Activated CD8-positive, alpha-beta memory T cell treated with anti-CD3 and anti-CD28 coated beads for 36 hours (primary cell): ENCODE data around the gene SLC52A3. TPM values are rescaled to one million over a fixed set of nuclear protein-coding genes. Genes with fewer than 3 reads are reported as not detected.

ENCODE experiments used
- CTCF ChIA-PET: fragments of 350-600 bp; sonication (Branson Sonifier 250); formaldehyde crosslinking; loops from one replicate; lab custom pipeline; 2021; ENCODE audit warnings: antibody characterized with exemption; lab: Charles Lee
- POLR2A ChIA-PET: fragments of 350-600 bp; sonication (Branson Sonifier 250); formaldehyde crosslinking; loops from one replicate; lab custom pipeline; 2021; ENCODE audit warnings: antibody characterized with exemption; lab: Charles Lee
- total RNA-seq, 2 experiments: library from RNA; stranded (reverse); gene quantifications; one replicate each; pipeline ENCODE4 v1.2.3, GENCODE V29; 2021

Gene SLC52A3
- total RNA-seq, 2 experiments from 2014 or later, result not detected

DNA sequence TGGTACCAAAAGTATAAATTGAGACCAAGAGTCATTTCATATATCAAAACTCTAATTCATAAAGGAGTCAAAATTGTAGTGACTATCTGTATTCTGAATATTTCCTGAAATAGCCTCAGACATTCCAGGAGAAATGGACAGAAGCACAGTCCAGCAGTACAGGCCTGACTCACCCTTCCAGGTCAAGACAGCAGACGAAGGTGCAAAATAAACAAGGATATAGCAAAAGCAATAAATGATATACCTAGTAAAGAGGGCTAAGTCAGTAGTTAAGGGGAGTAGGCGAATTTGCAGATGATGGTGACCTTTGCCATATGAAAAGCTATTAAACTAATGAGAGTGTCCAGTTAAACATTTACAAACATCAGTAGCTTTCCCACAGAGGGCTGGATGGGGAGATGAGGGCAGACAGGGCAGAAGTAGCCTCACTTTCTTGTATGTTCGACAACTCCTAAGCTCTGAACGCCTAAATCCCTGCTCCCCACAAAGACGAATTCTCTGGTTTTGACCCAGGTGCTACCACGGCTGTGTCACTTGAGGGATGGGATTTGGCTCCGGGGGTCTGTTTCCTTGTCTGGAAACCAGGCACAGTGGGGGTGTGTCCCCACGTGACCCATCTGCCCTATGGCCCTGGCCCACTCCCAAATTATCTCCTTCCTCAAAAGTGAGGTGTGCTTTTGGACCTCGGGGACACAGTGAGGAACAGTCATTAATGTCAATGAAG lies 3.6 kb upstream of the SLC52A3 start:
- ChIA-PET POLR2A (no interaction called here), CTCF (no interaction called here)

GRCh38 chr20:770691-771090 lies 2.4 kb upstream of the SLC52A3 start:
- CTCF ChIA-PET, result interaction anchor here (1.0 kb wide), 1 partner anchor 9 kb away, joined by 3 read pairs; no protein-coding TSS in a partner anchor
- POLR2A ChIA-PET, result no interaction called here

GRCh38 chr20:766906-767305 lies 1.4 kb downstream of the SLC52A3 start:
- ChIA-PET POLR2A (no interaction called here), CTCF (no interaction called here)

- ChIA-PET CTCF (no interaction called here), POLR2A (no interaction called here)
Measured at GRCh38 chr20:764255-764654, 4.0 kb downstream of the SLC52A3 start.

DNA sequence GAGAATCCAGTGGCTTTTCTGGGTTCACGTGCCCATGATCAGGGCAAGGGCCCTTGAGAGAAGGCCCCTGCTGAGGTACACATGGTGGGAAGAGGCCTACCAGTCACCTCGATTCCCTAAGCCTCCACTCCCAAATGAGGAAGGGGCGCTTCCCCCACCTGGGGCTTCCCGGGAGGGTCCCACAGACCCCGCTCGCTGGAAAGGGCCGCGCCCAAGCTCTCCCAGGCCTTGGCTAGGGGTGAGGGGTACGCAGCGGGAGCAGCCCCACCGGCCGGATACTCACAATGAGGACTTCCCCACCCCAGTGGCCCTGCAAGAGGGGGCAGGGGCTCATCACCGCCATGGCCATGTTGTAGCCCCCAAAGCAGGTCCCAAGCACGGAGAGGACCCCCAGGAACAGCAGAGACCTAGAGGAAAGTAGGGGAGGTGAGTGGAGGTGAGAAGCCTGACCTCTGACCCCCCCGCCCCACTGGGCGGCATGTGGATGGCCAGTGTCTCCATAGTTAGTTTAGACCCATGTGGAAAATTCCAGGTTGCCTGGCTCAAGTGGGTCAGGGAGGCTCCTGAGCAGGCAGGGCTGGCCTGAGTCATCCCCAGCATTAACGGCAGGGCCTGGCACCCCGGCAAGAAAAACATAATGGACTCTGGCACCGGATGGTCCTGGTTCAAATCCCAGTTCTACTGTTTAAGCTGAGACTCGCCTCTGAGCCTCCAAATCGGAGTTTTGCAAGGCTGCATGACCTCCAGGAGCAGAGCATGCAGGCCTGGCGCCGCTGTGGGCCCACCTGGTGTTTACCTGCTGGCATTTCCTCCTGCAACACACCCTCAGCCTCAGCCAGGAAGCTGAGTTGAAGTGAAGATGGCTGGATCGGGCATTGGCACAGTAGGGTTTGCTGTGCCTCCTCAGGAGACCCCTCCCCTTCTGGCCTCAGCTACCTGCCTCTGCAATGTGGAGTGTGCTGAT lies 6.6 kb downstream of the SLC52A3 start:
- ChIA-PET POLR2A (no interaction called here), CTCF (interaction anchor here (0.7 to 1.5 kb wide), 4 partner anchors 8 to 156 kb away, joined by 3 read pairs; no protein-coding TSS in a partner anchor)

DNA sequence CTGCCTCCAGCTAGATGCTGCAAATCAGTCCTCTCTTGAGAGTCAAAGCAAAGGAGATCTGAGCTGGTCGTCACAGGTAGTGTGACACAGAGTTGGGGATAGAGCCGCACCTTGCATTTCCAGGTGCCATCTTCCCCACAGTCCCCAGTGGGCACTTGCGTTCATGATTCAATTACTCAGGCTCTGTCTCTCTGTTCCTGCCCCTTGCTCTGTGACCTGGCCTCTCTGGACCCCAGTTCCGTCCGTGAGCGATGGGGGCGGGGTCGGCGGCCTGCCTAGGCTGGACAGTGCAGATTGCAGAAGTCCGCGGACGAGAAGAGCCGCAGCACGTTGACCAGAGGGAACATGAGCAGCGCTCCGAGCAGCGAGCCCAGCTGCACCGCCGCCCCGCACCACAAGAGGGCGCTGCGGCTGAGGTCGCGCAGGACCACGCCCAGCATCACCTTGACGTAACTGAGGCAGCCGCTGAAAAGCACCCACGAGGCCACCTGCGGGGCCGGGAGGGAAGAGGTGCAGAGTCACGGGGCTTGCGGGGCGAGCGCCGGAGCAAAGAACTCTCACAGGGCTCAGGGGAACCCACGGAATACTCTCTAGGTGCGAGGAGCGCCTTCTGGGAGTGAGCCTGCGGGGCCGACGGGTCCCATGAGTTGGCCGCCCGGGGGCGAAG lies 7.4 kb downstream of the SLC52A3 start:
- CTCF ChIA-PET, result interaction anchor here (0.6 to 1.5 kb wide), 3 partner anchors 28 to 207 kb away, joined by 3 read pairs; no protein-coding TSS in a partner anchor
- POLR2A ChIA-PET, result no interaction called here

- POLR2A ChIA-PET, result no interaction called here
- CTCF ChIA-PET, result interaction anchor here (0.9 kb wide), 1 partner anchor 25 kb away, joined by 3 read pairs; no protein-coding TSS in a partner anchor
Measured at GRCh38 chr20:757506-757905, 10.8 kb downstream of the SLC52A3 start.

- ChIA-PET CTCF (interaction anchor here (2.5 kb wide), 1 partner anchor 17 kb away, joined by 7 read pairs; no protein-coding TSS in a partner anchor), POLR2A (no interaction called here)
Measured at GRCh38 chr20:755941-756340, 12.4 kb downstream of the SLC52A3 start.

DNA sequence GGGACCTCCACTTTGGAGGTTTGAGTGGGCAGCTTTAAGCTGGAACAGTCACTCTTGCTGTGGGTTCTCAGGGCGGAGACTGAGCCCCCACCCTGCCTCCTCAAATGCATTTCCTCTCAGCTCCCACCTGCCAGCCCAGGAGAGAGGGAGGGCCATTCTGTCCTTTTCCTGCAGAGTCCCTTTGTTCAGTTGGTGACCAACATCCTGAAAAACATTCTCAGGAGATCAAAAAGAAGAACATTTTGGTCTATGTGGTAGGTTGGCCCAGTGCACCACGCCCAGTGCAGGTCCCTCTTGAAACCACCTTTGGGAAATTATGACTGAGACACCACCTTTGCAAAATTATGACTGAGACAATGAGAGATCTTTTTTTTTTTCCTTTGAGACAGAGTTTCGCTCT lies 13.4 kb downstream of the SLC52A3 start:
- ChIA-PET POLR2A (no interaction called here), CTCF (interaction anchor here (2.5 kb wide), 1 partner anchor 16 kb away, joined by 7 read pairs; no protein-coding TSS in a partner anchor)

DNA sequence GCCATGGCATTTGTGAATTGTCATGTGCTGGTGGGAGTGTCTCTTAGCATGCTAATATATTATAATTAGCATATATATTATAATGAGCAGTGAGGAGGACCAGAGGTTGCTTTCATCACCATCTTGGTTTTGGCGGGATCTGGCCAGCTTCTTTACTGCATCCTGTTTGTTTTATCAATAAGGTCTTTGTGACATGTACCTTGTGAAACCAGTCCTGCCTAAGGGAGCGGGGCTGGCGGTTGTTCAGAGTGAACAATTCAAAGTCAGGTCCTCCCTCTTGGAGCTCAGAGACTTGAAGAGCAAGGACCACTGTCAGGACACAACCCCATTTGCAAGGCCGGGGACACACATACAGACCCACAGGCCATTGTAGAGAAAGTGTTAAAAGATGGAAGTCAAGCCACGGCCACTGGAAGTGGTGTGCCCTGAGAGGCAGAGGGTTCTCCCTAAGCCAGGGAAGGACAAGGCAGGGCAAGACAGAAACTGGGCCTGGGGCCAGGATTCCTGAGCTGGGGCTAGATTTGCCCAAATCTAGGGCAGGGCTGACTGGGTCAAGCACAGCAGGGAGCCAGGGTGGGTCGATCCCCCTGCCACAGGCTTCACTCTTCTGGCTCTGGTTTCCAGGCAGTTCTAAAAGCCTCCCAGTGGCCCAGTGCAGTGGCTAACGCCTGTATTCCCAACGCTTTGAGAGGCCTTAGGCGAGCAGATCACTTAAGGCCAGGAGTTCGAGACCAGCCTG lies 14.2 kb downstream of the SLC52A3 start:
- ChIA-PET POLR2A (no interaction called here), CTCF (interaction anchor here (2.5 kb wide), 1 partner anchor 15 kb away, joined by 7 read pairs; no protein-coding TSS in a partner anchor)

DNA sequence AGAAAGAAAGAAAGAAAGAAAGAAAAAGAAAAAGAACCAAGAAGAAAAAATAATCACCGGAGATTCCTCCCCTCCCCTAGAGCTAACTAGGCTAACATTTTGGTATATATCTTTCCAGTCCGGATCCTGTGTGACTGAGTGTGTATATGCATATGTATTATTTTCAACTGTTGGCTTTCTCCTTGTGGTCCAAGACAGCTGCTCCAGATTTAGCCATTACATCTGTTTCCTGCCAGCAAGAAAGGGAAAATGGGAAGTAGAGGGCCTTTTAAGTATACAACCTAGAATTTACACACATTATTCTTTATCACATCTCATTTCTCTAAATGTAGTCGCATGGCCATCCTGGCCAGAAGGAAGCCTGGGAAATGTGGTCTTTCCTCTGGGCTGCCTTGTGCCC lies 15.2 kb downstream of the SLC52A3 start:
- CTCF ChIA-PET, result no interaction called here
- POLR2A ChIA-PET, result no interaction called here

GRCh38 chr20:752291-752690 lies 16.0 kb downstream of the SLC52A3 start:
- ChIA-PET POLR2A (no interaction called here), CTCF (interaction anchor here (1.2 kb wide), 1 partner anchor 13 kb away, joined by 3 read pairs; no protein-coding TSS in a partner anchor)

GRCh38 chr20:751761-752160 lies 16.5 kb downstream of the SLC52A3 start:
- ChIA-PET POLR2A (no interaction called here), CTCF (interaction anchor here (1.2 kb wide), 1 partner anchor 13 kb away, joined by 3 read pairs; no protein-coding TSS in a partner anchor)

DNA sequence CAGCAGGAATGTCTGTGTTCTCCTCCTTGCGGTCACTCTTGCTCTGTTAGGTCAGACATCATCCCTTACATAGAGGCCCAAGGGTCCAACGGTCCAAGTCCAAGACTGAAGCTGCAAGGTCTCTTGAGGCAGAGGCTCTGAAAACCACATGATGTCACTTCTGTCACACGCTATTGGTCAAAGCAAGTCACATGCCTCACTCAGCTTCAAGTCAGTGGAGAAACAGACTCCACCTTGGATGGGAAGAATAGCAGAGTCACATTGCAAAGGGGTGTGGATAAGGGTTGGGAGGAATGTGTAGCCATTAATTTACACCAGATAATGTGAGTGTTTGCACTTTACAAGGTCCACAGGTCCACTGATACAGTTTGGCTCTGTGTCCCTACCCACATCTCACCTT lies 17.5 kb downstream of the SLC52A3 start:
- CTCF ChIA-PET, result no interaction called here
- POLR2A ChIA-PET, result no interaction called here

- ChIA-PET CTCF (interaction anchor here (0.7 kb wide), 1 partner anchor 9 kb away, joined by 3 read pairs; no protein-coding TSS in a partner anchor), POLR2A (no interaction called here)
Measured at GRCh38 chr20:745683-746301, 22.5 kb downstream of the SLC52A3 start.

DNA sequence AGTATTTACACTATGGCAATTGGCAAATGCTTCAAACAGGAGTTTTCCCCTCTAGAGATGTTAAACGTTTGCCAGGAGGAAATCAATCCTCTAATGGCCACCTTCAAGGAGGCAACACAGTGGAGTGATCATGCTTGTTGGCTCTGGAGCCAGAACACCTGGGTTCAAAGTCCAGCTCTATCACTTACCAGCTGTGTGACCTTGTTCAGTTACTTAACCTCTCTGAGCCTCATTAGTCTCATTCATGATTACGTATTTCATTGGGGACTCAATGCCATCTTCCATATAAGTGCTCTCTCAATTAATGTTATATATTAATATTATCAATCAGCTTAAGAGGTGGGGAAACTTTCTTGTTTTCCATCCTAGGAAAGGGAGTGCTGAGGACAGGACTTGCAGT lies 26.1 kb downstream of the SLC52A3 start:
- POLR2A ChIA-PET, result no interaction called here
- CTCF ChIA-PET, result no interaction called here

- ChIA-PET CTCF (no interaction called here), POLR2A (no interaction called here)
Measured at GRCh38 chr20:741620-742019, 26.7 kb downstream of the SLC52A3 start.

DNA sequence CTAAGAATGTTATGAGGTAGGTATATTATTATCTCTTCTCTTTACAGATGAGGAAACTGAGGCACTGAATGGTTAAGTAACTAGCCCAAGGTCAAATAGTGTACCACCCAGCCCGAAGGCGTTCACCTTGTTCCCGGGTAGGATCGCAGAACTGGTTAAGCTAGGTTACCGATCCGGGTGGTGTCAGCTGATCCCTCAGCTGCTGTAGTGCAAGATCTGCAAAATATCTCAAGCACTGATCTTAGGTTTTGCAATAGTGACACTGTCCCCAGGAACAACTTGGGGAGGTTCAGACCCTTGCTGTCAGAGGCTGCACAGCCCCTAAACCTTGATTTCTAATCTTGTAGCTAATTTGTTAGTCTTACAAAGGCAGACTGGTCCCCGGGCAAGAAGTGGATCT lies 28.1 kb downstream of the SLC52A3 start:
- POLR2A ChIA-PET, result no interaction called here
- CTCF ChIA-PET, result interaction anchor here (2.4 kb wide), 1 partner anchor 15 kb away, joined by 7 read pairs; no protein-coding TSS in a partner anchor
